Fibroblast of peridontal ligament (primary cell): ENCODE data around the gene NIN.

Source experiments
- DNase-seq: peaks from one replicate; pipeline ENCODE4 v3.0.0-alpha.2; 2010; ENCODE audit errors: extremely low read depth

Gene NIN

GRCh38 chr14:50839691-50840090 is 8.7 kb upstream of the NIN start:
- DNase-seq, result no peak

- no peak for DNase-seq
Observed at GRCh38 chr14:50839048-50839447, 8.1 kb upstream of the NIN start.

- DNase-seq, result no peak
Observed at GRCh38 chr14:50837850-50838470, 7.0 kb upstream of the NIN start.

GRCh38 chr14:50837271-50837670 is 6.3 kb upstream of the NIN start:
- DNase-seq, result no peak

- DNase-seq, result no peak
Observed at GRCh38 chr14:50836515-50836914, 5.6 kb upstream of the NIN start.

GRCh38 chr14:50835280-50835679 is 4.3 kb upstream of the NIN start:
- peak; percentile 77 for DNase-seq

GRCh38 chr14:50834802-50835276 is 3.9 kb upstream of the NIN start:
- no peak for DNase-seq

- no peak for DNase-seq
Observed at GRCh38 chr14:50832935-50833630, 2.1 kb upstream of the NIN start.

- peak; percentile 22 for DNase-seq
Observed at GRCh38 chr14:50831726-50832168, 785 bp upstream of the NIN start.

GRCh38 chr14:50830044-50830931 is 674 bp downstream of the NIN start:
- DNase-seq, result peak; percentile 40

GRCh38 chr14:50829489-50830043 is 1.4 kb downstream of the NIN start:
- no peak for DNase-seq

- peak; percentile 28 for DNase-seq
Observed at GRCh38 chr14:50828721-50829488, 2.1 kb downstream of the NIN start.

GRCh38 chr14:50826681-50827080 is 4.3 kb downstream of the NIN start:
- DNase-seq, result no peak

- DNase-seq, result no peak
Observed at GRCh38 chr14:50825307-50825706, 5.7 kb downstream of the NIN start.

GRCh38 chr14:50823762-50824636 is 7.0 kb downstream of the NIN start:
- peak; percentile 23 for DNase-seq

GRCh38 chr14:50823051-50823761 is 7.8 kb downstream of the NIN start:
- DNase-seq, result peak; percentile 20

GRCh38 chr14:50822501-50823042 is 8.4 kb downstream of the NIN start:
- no peak for DNase-seq

GRCh38 chr14:50821510-50822464 is 9.2 kb downstream of the NIN start:
- DNase-seq, result no peak
